Stimulated activated CD4-positive, alpha-beta T cell treated with anti-CD3 and anti-CD28 coated beads, TNF-alpha, amount 100 ng/mL, for 4 hours (primary cell): Measurements from ENCODE around the gene LIPH.
"Not testable (repeated sequence)": the region's sequence is repeated elsewhere in the genome, so short reads cannot be mapped to it uniquely, and the experiment has no call there.

ENCODE experiments used
- DNase-seq, 3 experiments: peaks; one replicate each; pipeline ENCODE4 v3.0.0-alpha.2; 2020; ENCODE audit warnings: low read depth in 3 of 3

LIPH gene

GRCh38 chr3:185488465-185488864 lies 63.9 kb downstream of the LIPH start:
- no peak for DNase-seq

- no peak for DNase-seq
Measured at GRCh38 chr3:185486394-185486793, 66.0 kb downstream of the LIPH start.

DNA sequence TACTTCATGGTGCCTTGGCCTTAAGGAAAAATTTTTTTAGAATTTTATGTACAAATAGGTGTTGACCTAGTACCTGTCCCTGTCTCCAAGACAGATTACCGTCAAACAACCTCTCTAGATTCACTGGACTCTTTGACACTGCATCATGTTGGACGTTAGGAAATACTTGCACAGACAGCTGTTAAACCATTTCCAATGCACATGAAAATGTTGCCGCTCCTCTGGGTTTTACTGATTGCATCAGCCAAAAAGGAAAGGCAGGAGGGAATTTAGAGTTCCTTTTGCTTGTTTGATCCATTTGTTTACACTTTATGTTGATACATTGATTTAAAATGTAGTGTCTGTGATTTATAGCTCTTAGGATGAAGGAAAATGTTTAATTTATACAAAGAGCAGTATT lies 68.1 kb downstream of the LIPH start:
- DNase-seq: no peak

- DNase-seq: no peak
Measured at GRCh38 chr3:185479373-185479945, 72.9 kb downstream of the LIPH start.

DNA sequence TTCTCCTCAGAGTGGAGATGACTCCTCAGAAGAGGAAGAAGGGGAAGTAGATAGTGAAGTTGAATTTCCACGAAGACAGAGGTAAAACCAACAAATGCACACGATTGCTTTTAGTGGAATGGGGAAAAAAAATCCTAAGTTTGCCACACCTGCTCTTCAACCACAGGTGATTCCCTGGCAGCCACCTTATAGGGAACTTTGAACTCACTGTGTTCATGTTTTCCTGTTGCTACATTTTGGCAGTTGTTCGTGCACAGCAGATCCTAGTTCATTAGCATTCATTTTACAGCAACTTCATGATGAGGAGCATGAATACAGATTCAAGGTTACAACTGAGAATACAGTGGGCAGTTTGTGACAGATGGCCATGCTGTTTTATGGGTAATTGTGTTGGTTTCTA lies 75.1 kb downstream of the LIPH start:
- no peak for DNase-seq

GRCh38 chr3:185474922-185475321 lies 77.5 kb downstream of the LIPH start:
- DNase-seq: not testable (repeated sequence)

- no peak for DNase-seq
Measured at GRCh38 chr3:185473290-185473815, 79.0 kb downstream of the LIPH start.

DNA sequence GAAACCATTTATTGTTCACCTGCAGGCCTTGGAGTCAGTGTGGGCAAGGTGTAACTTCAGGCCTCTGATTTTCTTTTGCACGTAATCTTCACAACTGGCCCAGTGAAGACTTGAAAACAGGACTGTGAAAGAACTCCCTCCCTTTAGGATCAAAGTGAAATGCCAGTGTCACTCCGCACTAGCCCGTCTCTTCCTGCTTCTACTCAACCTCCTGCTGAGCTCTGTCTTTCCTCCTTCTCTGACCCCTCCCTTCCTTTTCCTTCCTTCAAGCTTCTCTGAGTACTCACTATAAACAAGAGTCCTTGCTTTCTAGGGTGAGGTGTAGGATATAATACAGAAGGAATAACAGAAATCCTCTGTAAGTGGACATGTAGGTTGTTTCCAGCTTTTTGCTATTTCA lies 82.1 kb downstream of the LIPH start:
- DNase-seq: no peak

DNA sequence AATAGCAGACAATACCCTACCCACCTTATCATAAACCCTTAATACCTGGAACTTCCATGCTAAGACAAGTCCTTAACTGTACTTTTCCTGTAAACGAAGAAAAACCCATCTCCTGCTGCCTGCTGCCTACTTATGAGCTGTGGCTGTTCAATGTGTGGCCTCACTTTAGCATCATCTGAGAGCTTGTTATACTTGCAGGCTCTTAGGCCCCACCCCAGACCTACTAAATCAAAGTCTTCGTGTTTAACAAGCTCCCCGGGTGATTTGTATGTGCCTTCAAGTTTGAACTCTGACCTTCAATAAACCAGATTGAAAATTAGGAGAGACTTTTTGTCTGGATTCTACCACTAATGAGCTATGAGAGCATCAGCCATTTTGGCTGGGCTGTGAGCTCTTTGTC lies 82.8 kb downstream of the LIPH start:
- no peak for DNase-seq

- DNase-seq: not testable (repeated sequence)
Measured at GRCh38 chr3:185466123-185466522, 86.3 kb downstream of the LIPH start.

DNA sequence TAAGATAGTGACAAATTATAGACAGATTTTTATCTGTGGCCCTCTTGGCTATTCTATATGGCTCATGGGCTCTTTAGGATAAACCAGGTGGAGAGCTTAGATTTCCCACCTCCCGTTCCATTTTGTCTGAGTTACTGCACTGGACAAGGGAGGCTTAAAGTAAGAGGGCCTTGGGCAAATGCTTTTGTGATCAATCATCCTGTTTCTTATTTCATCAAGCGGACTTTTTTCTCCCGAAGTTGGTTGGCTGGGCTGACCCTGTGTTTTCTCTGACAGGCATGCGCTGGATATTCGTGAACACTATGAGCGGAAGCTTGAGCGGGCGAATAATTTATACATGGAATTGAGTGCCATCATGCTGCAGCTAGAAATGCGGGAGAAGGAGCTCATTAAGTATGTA lies 86.9 kb downstream of the LIPH start:
- no peak for DNase-seq

DNA sequence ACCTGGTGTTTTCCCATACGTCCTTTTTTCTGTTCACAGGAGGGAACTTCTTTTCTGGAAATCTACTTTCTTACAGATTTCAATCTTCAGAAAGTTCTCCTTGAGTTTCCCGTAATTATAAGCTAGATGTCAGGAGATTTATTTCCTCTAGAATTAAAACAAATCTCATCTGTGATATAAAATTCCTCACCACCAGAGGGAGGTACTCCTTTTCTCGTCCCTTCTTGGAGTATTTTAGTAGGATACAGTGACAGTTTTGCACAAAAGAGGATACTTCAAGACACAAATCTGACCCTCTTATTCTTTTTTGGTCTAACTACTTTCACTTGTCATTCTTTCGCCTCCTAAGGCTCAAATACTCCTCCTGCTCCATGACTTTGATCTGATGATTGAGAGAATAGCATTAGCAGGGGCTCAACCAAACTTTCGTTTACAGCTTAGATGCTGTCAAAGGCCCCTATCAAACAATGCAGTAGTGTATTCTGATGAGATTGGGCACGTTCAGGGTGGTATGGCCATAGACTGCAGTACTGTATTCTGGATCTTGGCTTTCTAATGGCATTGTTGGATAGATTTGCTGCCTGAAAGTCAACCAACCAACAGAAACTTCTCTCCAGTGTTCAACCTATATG lies 91.6 kb downstream of the LIPH start:
- no peak for DNase-seq

- DNase-seq: no peak
Measured at GRCh38 chr3:185460309-185460708, 92.1 kb downstream of the LIPH start.

GRCh38 chr3:185457376-185457775 lies 95.0 kb downstream of the LIPH start:
- DNase-seq: no peak
